ENCODE measurements around the gene ZNF23.

ZNF23 gene

GRCh38 chr16:71464231-71464630 lies 2.2 kb upstream of the ZNF23 start:
- no peak for DNase-seq

GRCh38 chr16:71460941-71461340 lies 1.1 kb downstream of the ZNF23 start:
- no peak for DNase-seq

- DNase-seq: no peak
Measured at GRCh38 chr16:71460236-71460635, 1.8 kb downstream of the ZNF23 start.

- no peak for DNase-seq
Measured at GRCh38 chr16:71459510-71459909, 2.5 kb downstream of the ZNF23 start.

GRCh38 chr16:71456801-71457200 lies 5.2 kb downstream of the ZNF23 start:
- no peak for DNase-seq

GRCh38 chr16:71453036-71453435 lies 9.0 kb downstream of the ZNF23 start:
- DNase-seq: no peak

GRCh38 chr16:71449020-71449419 lies 13.0 kb downstream of the ZNF23 start:
- no peak for DNase-seq

GRCh38 chr16:71448274-71448866 lies 13.7 kb downstream of the ZNF23 start:
- no peak for DNase-seq

- DNase-seq: no peak
Measured at GRCh38 chr16:71443714-71444113, 18.3 kb downstream of the ZNF23 start.

- no peak for DNase-seq
Measured at GRCh38 chr16:71442051-71442440, 20.0 kb downstream of the ZNF23 start, which contains the start of gene TLE7. Gene TLE7 (minus strand): TSS chr16:71442054. CDS start chr16:71433324, 8,730 bp downstream.

- peak in 1 of 2 donors; percentile 10 for DNase-seq
Measured at GRCh38 chr16:71441348-71442050, 20.5 kb downstream of the ZNF23 start.

GRCh38 chr16:71440669-71441347 lies 21.2 kb downstream of the ZNF23 start:
- DNase-seq: no peak

- no peak for DNase-seq
Measured at GRCh38 chr16:71439523-71439922, 22.5 kb downstream of the ZNF23 start.

GRCh38 chr16:71436473-71436872 lies 25.6 kb downstream of the ZNF23 start:
- no peak for DNase-seq

GRCh38 chr16:71432906-71433305 lies 29.1 kb downstream of the ZNF23 start:
- no peak for DNase-seq

- no peak for DNase-seq
Measured at GRCh38 chr16:71431991-71432390, 30.1 kb downstream of the ZNF23 start.

GRCh38 chr16:71431176-71431575 lies 30.9 kb downstream of the ZNF23 start:
- no peak for DNase-seq

GRCh38 chr16:71430744-71431143 lies 31.3 kb downstream of the ZNF23 start:
- DNase-seq: no peak

GRCh38 chr16:71429581-71429980 lies 32.5 kb downstream of the ZNF23 start:
- DNase-seq: no peak

- no peak for DNase-seq
Measured at GRCh38 chr16:71428883-71429282, 33.2 kb downstream of the ZNF23 start.

- DNase-seq: no peak
Measured at GRCh38 chr16:71428385-71428784, 33.7 kb downstream of the ZNF23 start.

- DNase-seq: no peak
Measured at GRCh38 chr16:71426880-71427615, 35.0 kb downstream of the ZNF23 start.
